ENCODE data around the gene SLC44A5. TPM values are rescaled to one million over a fixed set of nuclear protein-coding genes. Genes with fewer than 3 reads are reported as not detected.

SLC44A5 gene
- total and polyA plus RNA-seq, 4 donors, result 0.13 to 1.1 (median 0.22) TPM

- WGBS, result 76% methylated on average over 1 of the region's 1 CpG
- no peak for DNase-seq (ENCODE audit: low spot score)
- Histone ChIP-seq H3K4me1 (ENCODE audit: control insufficient read depth in 4 of 4, insufficient read depth in 4 of 4, low read length in 3 of 4) (no peaks in the 10 kb centered on the region), H3K36me3 (ENCODE audit: control insufficient read depth in 4 of 4, insufficient read depth in 3 of 4, low read depth in 1 of 4, low read length in 3 of 4) (no peaks in the 10 kb centered on the region), H3K27ac (ENCODE audit: low read depth in 1 of 2, low read length in 2 of 2) (no peak overlapping the region), H3K9me3 (ENCODE audit: control insufficient read depth in 4 of 4, low read length in 3 of 4) (peaks cover 0 to 6% (median 2%) of the 10 kb centered on the region in 4 donors), H3K27me3 (ENCODE audit: control insufficient read depth in 4 of 4, insufficient read depth in 4 of 4, low read length in 3 of 4) (no peaks in the 10 kb centered on the region), H3K4me3 (ENCODE audit: low read depth in 1 of 3, low read length in 3 of 3) (no peak overlapping the region), H3K9ac (ENCODE audit: low read depth in 1 of 2, low read length in 2 of 2) (no peak overlapping the region)
- TF ChIP-seq SP1 (IDR thresholded peaks at IDR 0.05) (no peak), MAX (IDR thresholded peaks at IDR 0.05) (no peak), YY1 (IDR thresholded peaks at IDR 0.05) (no peak), FOXA1 (IDR thresholded peaks at IDR 0.05) (no peak), GABPA (IDR thresholded peaks at IDR 0.05 in 1 of 2, conservative IDR thresholded peaks at IDR 0.05 in 1 of 2) (no peak), ZBTB33 (IDR thresholded peaks at IDR 0.05) (no peak), JUND (IDR thresholded peaks at IDR 0.05) (no peak), HNF4A (conservative IDR thresholded peaks at IDR 0.05) (no peak), FOXA2 (IDR thresholded peaks at IDR 0.05) (no peak), CTCF (IDR thresholded peaks at IDR 0.05; ENCODE audit: low read depth, low read length, missing input control) (no peak), REST (IDR thresholded peaks at IDR 0.05) (no peak), ATF3 (IDR thresholded peaks at IDR 0.05) (no peak)
Measured at GRCh38 chr1:75643460-75643859, 32.5 kb upstream of the SLC44A5 start.

- no peaks in the 10 kb centered on the region for H3K4me1 ChIP-seq (ENCODE audit: control insufficient read depth in 4 of 4, insufficient read depth in 4 of 4, low read length in 3 of 4)
- no peaks in the 10 kb centered on the region for H3K27me3 ChIP-seq (ENCODE audit: control insufficient read depth in 4 of 4, insufficient read depth in 4 of 4, low read length in 3 of 4)
- no peaks in the 10 kb centered on the region for H3K36me3 ChIP-seq (ENCODE audit: control insufficient read depth in 4 of 4, insufficient read depth in 3 of 4, low read depth in 1 of 4, low read length in 3 of 4)
- no peak overlapping the region for H3K9ac ChIP-seq (ENCODE audit: low read depth in 1 of 2, low read length in 2 of 2)
- H3K4me3 ChIP-seq (ENCODE audit: low read depth in 1 of 3, low read length in 3 of 3), result no peak overlapping the region
- peaks cover 0 to under 1% (median under 1%) of the 10 kb centered on the region in 4 donors for H3K9me3 ChIP-seq (ENCODE audit: control insufficient read depth in 4 of 4, low read length in 3 of 4)
- WGBS, result 76% methylated on average over 3 of the region's 3 CpGs
- no peak overlapping the region for H3K27ac ChIP-seq (ENCODE audit: low read depth in 1 of 2, low read length in 2 of 2)
- DNase-seq (ENCODE audit: low spot score), result no peak
- TF ChIP-seq HNF4G (IDR thresholded peaks at IDR 0.05) (no peak), RAD21 (IDR thresholded peaks at IDR 0.05) (no peak), HNF4A (conservative IDR thresholded peaks at IDR 0.05) (no peak), REST (IDR thresholded peaks at IDR 0.05) (no peak), FOXA1 (IDR thresholded peaks at IDR 0.05) (no peak), MAX (IDR thresholded peaks at IDR 0.05) (no peak), GABPA (IDR thresholded peaks at IDR 0.05 in 1 of 2, conservative IDR thresholded peaks at IDR 0.05 in 1 of 2) (no peak), FOXA2 (IDR thresholded peaks at IDR 0.05) (no peak), ZBTB33 (IDR thresholded peaks at IDR 0.05) (no peak), EGR1 (IDR thresholded peaks at IDR 0.05; ENCODE audit: low read depth in 2 of 2) (no peak), ATF3 (IDR thresholded peaks at IDR 0.05) (no peak)
Measured at GRCh38 chr1:75641325-75641724, 30.4 kb upstream of the SLC44A5 start.
